ENCODE data around the gene FBXO24.

Gene FBXO24

DNA sequence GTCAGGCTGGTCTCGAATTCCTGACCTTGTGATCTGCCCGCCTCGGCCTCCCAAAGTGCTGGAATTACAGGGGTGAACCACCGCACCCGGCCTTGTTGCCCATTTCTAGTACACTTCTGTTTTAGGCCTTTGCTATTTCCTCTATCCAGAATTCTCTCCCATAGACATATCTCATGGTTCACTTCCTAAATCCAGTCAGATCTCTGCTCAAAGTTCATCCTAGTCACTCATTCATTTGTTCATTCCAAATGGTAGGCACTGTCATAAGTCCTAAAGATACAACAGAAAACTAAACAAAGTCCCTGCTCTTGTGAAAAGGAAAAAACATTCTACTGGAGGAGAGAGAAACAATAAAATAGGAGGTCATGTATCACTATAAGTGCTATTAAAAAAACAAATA is 23.8 kb downstream of the FBXO24 start:
- no peak overlapping the region for H3K27ac ChIP-seq (ENCODE audit: low read depth, low read length)
- no peaks in the 10 kb centered on the region for H3K79me2 ChIP-seq (ENCODE audit: control insufficient read depth, insufficient read depth, low read length, unreplicated experiment)
- H3K4me3 ChIP-seq (ENCODE audit: low read depth, low read length) = no peak overlapping the region
- peaks cover 3% of the 10 kb centered on the region for H3K36me3 ChIP-seq (ENCODE audit: insufficient read depth, low read length)
- no peak overlapping the region for H2AFZ ChIP-seq (ENCODE audit: low read length, unreplicated experiment)
- H3K27me3 ChIP-seq (ENCODE audit: insufficient read depth, low read length) = no peaks in the 10 kb centered on the region
- H3K4me1 ChIP-seq (ENCODE audit: control insufficient read depth, insufficient read depth, low read length, unreplicated experiment) = peaks cover 8% of the 10 kb centered on the region

DNA sequence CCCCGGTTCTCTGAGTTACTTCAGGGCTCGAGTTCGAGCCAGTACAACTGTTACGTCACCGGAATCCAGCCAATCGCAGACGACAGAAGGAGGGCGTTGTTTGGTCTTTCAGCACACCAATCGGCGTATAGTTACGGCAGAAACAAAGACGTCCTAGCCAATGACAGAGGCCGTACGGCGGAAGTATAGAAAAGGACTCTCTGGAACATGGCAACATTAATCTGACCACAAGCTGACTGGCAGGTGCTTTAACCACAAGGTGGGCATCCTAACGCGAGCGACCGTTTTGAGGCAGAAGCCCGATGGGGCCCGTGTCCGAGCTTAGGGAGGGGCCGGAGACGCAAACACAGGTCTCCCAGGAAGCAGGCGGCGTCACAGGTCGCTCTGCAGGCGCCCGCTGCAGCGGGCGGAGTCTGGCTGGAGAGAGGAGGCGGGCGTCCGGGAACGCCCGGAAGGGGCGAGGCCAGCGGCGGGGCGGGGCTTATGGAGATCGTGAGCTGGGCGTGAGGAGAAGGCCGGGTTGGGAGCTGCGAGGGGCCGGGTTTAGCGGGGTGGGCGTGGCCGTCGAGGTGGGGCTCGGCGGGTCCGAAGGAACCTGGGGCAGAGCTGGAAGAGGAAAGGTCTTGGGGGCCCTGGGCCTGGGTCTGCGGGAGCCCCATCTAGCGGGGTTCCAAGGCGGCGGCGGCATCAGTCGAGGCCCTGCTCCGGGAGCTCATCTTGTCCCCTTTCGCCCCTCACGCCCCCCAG is 26.0 kb downstream of the FBXO24 start, which contains the start of gene MOSPD3:
Gene MOSPD3 (plus strand): TSS at position 558 of the 747 bp plus-strand sequence. CDS start 252 bp downstream, outside the sequence.
- Histone ChIP-seq H3K4me3 (ENCODE audit: low read depth, low read length) (peak within 1 kb of the TSS; percentile 71), H3K36me3 (ENCODE audit: insufficient read depth, low read length) (no peaks in the 10 kb centered on the region), H3K4me1 (ENCODE audit: control insufficient read depth, insufficient read depth, low read length, unreplicated experiment) (peaks cover 5% of the 10 kb centered on the region), H3K27me3 (ENCODE audit: insufficient read depth, low read length) (no peaks in the 10 kb centered on the region), H2AFZ (ENCODE audit: low read length, unreplicated experiment) (peak within 1 kb of the TSS; percentile 67), H3K79me2 (ENCODE audit: control insufficient read depth, insufficient read depth, low read length, unreplicated experiment) (no peaks in the 10 kb centered on the region), H3K27ac (ENCODE audit: low read depth, low read length) (peak within 1 kb of the TSS; percentile 13; the same call in 1 of the 2 replicates)

DNA sequence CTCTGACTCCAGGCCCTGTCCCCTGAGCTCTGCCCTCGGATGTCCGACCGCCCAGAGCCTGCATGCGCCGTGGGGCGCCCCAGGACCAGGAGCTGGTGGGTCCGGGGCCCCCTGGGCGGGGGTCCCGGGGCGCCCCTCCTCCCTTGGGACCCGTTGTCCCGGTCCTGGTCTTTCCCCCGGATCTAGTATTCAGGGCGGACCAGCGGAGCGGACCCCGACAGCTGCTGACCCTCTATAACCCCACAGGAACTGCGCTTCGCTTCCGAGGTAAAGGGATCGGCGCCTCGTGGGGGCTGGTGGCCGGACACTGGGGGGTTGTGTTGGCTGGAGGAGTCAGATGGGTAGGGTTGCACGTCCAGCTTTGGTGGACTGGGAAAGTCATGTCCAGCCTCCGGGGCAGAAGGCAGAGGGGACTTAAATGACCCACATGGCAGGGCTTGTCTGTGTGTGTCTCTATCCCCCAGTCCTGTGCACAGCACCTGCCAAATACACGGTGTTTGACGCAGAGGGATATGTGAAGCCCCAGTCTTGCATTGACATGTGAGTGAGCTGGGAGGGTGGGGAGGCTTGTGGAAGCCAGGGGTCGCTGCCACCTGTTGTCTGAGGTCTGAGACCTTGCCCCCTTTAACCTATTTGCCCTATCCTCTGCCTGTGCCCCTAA is 26.7 kb downstream of the FBXO24 start:
- Histone ChIP-seq H3K27me3 (ENCODE audit: insufficient read depth, low read length) (no peaks in the 10 kb centered on the region), H3K4me1 (ENCODE audit: control insufficient read depth, insufficient read depth, low read length, unreplicated experiment) (no peaks in the 10 kb centered on the region), H3K4me3 (ENCODE audit: low read depth, low read length) (peak overlapping the region; percentile 71), H3K79me2 (ENCODE audit: control insufficient read depth, insufficient read depth, low read length, unreplicated experiment) (no peaks in the 10 kb centered on the region), H3K36me3 (ENCODE audit: insufficient read depth, low read length) (no peaks in the 10 kb centered on the region), H2AFZ (ENCODE audit: low read length, unreplicated experiment) (no peak overlapping the region), H3K27ac (ENCODE audit: low read depth, low read length) (no peak overlapping the region)

DNA sequence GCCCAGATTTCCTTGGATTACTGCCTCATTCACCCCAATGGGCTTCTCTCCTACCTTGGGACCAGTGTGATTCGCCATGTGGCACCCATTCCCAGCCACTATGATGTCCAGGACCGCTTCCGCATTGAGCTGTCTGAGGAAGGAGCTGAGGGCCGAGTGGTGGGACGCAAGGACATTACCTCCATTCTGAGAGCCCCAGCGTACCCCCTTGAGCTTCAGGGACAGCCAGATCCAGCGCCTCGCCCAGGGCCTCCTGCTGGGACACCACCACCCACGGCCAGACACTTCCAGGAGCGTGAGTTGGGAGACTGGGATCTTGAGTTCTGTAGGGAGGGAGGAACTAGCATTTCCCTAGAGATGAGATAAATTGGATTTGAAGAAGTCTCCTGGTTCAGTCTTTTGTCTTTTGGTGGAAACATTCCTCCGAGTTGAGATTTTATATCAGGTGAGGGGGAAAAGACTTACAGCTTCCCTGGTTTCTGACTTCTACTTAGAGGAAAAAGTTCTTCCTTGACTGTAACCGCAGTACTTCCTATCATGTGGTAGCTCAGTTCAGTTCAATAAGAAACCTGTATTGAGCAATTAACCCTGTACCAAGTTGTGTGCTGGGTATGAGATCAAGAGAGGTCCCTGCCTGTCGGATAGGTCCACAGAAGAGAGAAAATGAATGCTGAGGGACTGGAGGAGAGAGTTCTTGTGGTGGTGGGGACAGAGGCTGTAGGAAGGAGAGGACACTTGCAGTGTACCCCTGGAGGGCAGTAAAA is 27.5 kb downstream of the FBXO24 start:
- no peaks in the 10 kb centered on the region for H3K27me3 ChIP-seq (ENCODE audit: insufficient read depth, low read length)
- H3K4me3 ChIP-seq (ENCODE audit: low read depth, low read length) = peak overlapping the region; percentile 71
- no peaks in the 10 kb centered on the region for H3K79me2 ChIP-seq (ENCODE audit: control insufficient read depth, insufficient read depth, low read length, unreplicated experiment)
- H3K36me3 ChIP-seq (ENCODE audit: insufficient read depth, low read length) = no peaks in the 10 kb centered on the region
- H3K4me1 ChIP-seq (ENCODE audit: control insufficient read depth, insufficient read depth, low read length, unreplicated experiment) = no peaks in the 10 kb centered on the region
- H2AFZ ChIP-seq (ENCODE audit: low read length, unreplicated experiment) = no peak overlapping the region
- no peak overlapping the region for H3K27ac ChIP-seq (ENCODE audit: low read depth, low read length)

DNA sequence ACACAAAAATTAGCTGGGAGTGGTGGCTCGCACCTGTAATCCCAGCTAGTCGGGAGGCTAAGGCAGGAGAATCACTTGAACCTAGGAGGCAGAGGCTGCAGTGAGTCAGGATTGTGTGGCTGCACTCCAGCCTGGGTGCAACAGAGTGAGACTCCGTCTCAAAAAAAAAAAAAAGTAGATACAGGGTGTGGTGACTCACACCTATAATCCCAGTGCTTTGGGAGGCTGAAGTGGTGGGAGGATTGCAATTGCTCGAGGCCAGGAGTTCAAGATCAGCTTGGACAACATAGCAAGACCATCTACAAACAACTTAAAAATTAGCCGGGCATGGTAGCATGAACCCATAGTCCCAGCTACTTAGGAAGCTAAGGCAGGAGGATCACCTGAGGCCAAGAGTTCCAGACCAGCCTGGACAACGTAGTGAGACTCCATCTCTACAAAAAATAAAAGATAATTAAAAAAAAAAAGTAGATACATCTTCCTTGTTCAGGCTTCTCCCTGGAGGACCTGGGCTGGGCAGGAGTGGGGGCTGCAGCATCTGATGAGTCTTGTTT is 28.3 kb downstream of the FBXO24 start:
- H3K4me1 ChIP-seq (ENCODE audit: control insufficient read depth, insufficient read depth, low read length, unreplicated experiment) = no peaks in the 10 kb centered on the region
- H3K79me2 ChIP-seq (ENCODE audit: control insufficient read depth, insufficient read depth, low read length, unreplicated experiment) = no peaks in the 10 kb centered on the region
- no peak overlapping the region for H3K27ac ChIP-seq (ENCODE audit: low read depth, low read length)
- no peak overlapping the region for H3K4me3 ChIP-seq (ENCODE audit: low read depth, low read length)
- no peak overlapping the region for H2AFZ ChIP-seq (ENCODE audit: low read length, unreplicated experiment)
- H3K36me3 ChIP-seq (ENCODE audit: insufficient read depth, low read length) = no peaks in the 10 kb centered on the region
- no peaks in the 10 kb centered on the region for H3K27me3 ChIP-seq (ENCODE audit: insufficient read depth, low read length)

DNA sequence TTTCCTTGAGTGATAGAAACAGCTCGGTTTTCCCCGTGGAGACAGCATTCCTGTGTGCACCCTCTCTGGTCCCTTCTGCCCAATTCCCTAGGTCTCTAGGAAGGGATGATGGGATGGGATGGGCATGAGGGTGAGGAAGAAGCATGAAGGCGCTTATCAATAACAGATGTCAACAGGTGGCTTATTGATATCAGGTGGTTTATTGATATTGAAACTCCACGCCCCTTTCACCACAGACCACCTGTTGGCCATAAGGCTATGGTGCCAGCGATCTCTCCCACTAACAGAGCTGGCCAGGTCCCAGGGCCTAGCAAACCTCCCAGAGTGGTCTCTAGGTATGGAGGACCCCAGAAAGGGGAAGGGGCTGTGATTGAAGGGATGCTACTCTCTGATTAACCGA is 34.1 kb downstream of the FBXO24 start:
- Histone ChIP-seq H3K27ac (ENCODE audit: low read depth, low read length) (no peak overlapping the region), H2AFZ (ENCODE audit: low read length, unreplicated experiment) (no peak overlapping the region), H3K27me3 (ENCODE audit: insufficient read depth, low read length) (no peaks in the 10 kb centered on the region), H3K79me2 (ENCODE audit: control insufficient read depth, insufficient read depth, low read length, unreplicated experiment) (no peaks in the 10 kb centered on the region), H3K4me1 (ENCODE audit: control insufficient read depth, insufficient read depth, low read length, unreplicated experiment) (no peaks in the 10 kb centered on the region), H3K4me3 (ENCODE audit: low read depth, low read length) (no peak overlapping the region), H3K36me3 (ENCODE audit: insufficient read depth, low read length) (no peaks in the 10 kb centered on the region)

DNA sequence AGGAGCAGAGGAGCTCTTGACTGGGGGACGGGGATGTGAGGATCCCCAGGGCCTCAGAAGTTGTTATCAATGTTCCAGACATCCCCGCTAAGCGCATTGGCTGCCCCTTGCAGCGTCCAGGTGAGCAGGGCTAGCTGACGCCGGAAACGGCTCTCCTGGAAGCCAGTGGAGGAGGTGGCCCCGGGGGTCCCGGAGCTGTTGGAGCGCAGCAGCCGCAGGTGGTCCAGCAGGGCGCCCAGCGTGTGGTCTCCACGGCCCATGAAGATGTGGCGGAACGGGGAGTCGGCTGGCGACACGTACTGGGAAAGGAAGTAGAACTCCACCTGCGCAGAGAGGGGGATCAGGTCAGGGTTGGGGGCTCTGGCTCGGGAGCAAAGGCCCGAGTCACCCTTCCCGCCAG is 34.7 kb downstream of the FBXO24 start:
- H2AFZ ChIP-seq (ENCODE audit: low read length, unreplicated experiment) = no peak overlapping the region
- no peaks in the 10 kb centered on the region for H3K36me3 ChIP-seq (ENCODE audit: insufficient read depth, low read length)
- H3K4me1 ChIP-seq (ENCODE audit: control insufficient read depth, insufficient read depth, low read length, unreplicated experiment) = no peaks in the 10 kb centered on the region
- no peak overlapping the region for H3K4me3 ChIP-seq (ENCODE audit: low read depth, low read length)
- H3K27me3 ChIP-seq (ENCODE audit: insufficient read depth, low read length) = no peaks in the 10 kb centered on the region
- no peaks in the 10 kb centered on the region for H3K79me2 ChIP-seq (ENCODE audit: control insufficient read depth, insufficient read depth, low read length, unreplicated experiment)
- H3K27ac ChIP-seq (ENCODE audit: low read depth, low read length) = no peak overlapping the region

DNA sequence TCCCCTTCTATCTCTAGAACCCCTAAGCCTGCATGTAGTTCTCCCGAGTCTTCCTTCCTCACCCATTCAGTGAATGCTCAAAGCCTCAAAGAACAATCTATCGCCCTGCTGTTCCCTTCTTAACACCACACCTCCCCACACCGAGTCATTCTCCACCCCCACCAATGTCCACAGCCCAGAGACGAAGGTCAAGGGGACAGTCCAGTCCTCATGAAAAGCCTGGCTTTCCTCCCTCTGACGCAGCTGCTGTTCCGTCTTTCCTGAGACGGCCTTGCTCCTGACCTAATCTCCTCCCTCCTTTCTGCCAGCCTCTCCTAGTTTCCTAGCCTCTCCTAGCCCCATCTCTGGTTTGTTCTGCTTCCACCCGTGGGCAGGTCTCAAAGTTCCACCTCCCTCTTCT is 35.4 kb downstream of the FBXO24 start:
- H3K36me3 ChIP-seq (ENCODE audit: insufficient read depth, low read length) = no peaks in the 10 kb centered on the region
- no peak overlapping the region for H3K4me3 ChIP-seq (ENCODE audit: low read depth, low read length)
- H3K79me2 ChIP-seq (ENCODE audit: control insufficient read depth, insufficient read depth, low read length, unreplicated experiment) = no peaks in the 10 kb centered on the region
- H2AFZ ChIP-seq (ENCODE audit: low read length, unreplicated experiment) = no peak overlapping the region
- H3K27ac ChIP-seq (ENCODE audit: low read depth, low read length) = no peak overlapping the region
- H3K4me1 ChIP-seq (ENCODE audit: control insufficient read depth, insufficient read depth, low read length, unreplicated experiment) = no peaks in the 10 kb centered on the region
- no peaks in the 10 kb centered on the region for H3K27me3 ChIP-seq (ENCODE audit: insufficient read depth, low read length)

DNA sequence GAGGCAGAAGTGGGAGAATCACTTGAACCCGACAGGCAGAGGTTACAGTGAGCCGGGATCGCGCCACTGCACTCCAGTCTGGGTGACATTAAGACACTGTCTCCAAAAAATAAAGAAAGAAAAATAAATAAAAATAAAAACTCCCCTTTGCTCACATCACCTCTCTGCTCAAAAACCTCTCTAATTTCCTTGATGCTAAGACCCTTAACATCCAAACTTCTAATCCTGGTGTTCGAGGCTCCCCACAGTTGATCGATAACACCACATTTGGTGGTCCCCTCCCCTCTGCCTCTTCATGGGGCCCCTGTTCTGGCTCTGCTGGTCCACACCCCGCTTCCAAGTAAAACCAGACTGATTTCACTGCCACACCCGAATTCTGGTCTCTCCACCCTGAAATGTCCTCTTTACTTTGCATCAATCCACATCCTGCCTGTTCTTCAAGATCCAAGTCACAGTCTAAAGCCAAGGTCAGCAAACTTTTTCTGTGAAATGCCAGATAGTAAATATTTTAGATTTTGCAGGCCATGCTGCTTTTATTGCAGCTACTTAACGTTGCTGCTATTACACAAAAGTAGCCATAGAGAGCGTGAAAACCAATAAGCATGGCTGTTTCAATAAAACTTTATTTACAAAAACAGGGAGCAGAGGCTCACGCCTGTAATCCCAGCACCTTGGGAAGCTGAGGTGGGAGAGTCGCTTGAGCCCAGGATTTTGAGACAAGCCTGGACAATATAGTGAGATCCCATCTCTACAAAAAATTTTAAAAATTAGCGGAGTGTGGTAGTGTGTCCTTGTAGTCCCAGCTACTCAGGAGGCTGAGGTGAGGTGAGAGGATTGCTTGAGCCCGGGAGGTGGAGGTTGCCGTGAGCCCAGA is 38.1 kb downstream of the FBXO24 start:
- H3K4me1 ChIP-seq (ENCODE audit: control insufficient read depth, insufficient read depth, low read length, unreplicated experiment) = peaks cover 3% of the 10 kb centered on the region
- H3K36me3 ChIP-seq (ENCODE audit: insufficient read depth, low read length) = no peaks in the 10 kb centered on the region

DNA sequence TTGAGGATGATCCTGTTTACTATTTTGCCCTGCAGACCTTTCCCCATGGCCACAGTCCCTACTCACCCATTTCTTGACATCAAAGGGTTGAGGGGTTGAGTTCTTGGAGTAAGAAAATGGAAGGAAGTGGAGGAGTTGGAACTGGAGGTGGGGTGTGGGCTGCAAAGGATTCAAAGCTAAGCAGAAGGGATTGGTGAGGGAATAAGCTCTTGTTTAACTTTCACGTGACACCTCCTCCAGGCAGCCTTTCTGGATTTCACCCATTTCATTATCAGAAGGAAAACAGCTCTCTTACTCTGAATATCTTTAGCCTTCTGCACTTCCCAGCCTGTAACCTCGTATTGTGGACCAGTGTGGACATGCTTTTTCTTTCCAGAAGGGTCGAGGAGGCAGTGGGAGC is 39.9 kb downstream of the FBXO24 start:
- H3K27me3 ChIP-seq (ENCODE audit: insufficient read depth, low read length) = no peaks in the 10 kb centered on the region
- peaks cover 3% of the 10 kb centered on the region for H3K4me1 ChIP-seq (ENCODE audit: control insufficient read depth, insufficient read depth, low read length, unreplicated experiment)
- H2AFZ ChIP-seq (ENCODE audit: low read length, unreplicated experiment) = no peak overlapping the region
- H3K4me3 ChIP-seq (ENCODE audit: low read depth, low read length) = 0 out of 2 replicates have a peak overlapping the region, but pooled peaks have one; percentile 13
- no peak overlapping the region for H3K27ac ChIP-seq (ENCODE audit: low read depth, low read length)
- no peaks in the 10 kb centered on the region for H3K79me2 ChIP-seq (ENCODE audit: control insufficient read depth, insufficient read depth, low read length, unreplicated experiment)
- H3K36me3 ChIP-seq (ENCODE audit: insufficient read depth, low read length) = no peaks in the 10 kb centered on the region

More for the DNA sequence above, 38.1 kb downstream of the FBXO24 start:
- Histone ChIP-seq H2AFZ (ENCODE audit: low read length, unreplicated experiment) (no peak overlapping the region), H3K27ac (ENCODE audit: low read depth, low read length) (no peak overlapping the region), H3K4me3 (ENCODE audit: low read depth, low read length) (no peak overlapping the region), H3K27me3 (ENCODE audit: insufficient read depth, low read length) (no peaks in the 10 kb centered on the region), H3K79me2 (ENCODE audit: control insufficient read depth, insufficient read depth, low read length, unreplicated experiment) (no peaks in the 10 kb centered on the region)

Measured in ACC112 (cell line).